ENCODE measurements around the gene TMC1.

GRCh38 chr9:72650206-72650605 is 128.8 kb downstream of the TMC1 start:
- TF ChIP-seq YY1 (IDR thresholded peaks at IDR 0.05; ENCODE audit: insufficient read depth, insufficient read length) (no peak), ZNF274 (IDR thresholded peaks at IDR 0.05; ENCODE audit: low read depth, low read length) (no peak)
